Prostate gland (tissue), 2 donors: ENCODE results near the gene NOTO.

ENCODE experiments used
- CTCF ChIP-seq, 4 experiments: fragments of 200-600 bp in 2 of 4; fragments of 450-650 bp in 2 of 4; sonication (generic) in 2 of 4; IDR thresholded peaks; 1 replicate in 3 of 4; 2 replicates in 1 of 4; pipeline ENCODE4 v1.5.1; 2016 to 2019; ENCODE audit warnings: antibody characterized with exemption in 4 of 4, mild to moderate bottlenecking in 2 of 4, moderate library complexity in 2 of 4
- POLR2A ChIP-seq: fragments of 450-650 bp; IDR thresholded peaks from one replicate; pipeline ENCODE4 v1.6.1; 2016; ENCODE audit warnings: antibody characterized with exemption, mild to moderate bottlenecking
- POLR2AphosphoS5 ChIP-seq: sonication (generic); formaldehyde crosslinking; IDR thresholded peaks from one replicate; pipeline ENCODE4 v1.6.1; 2017; ENCODE audit warnings: antibody characterized with exemption

- TF ChIP-seq POLR2A (no peak), POLR2AphosphoS5 (peak; percentile 44), CTCF (IDR thresholded peaks at IDR 0.05) (no peak)
Measured at GRCh38 chr2:73214120-73215035, 12.0 kb downstream of the NOTO start, which contains the start of gene SMYD5.
